MCF 10A (cell line): Measurements from ENCODE around the gene CCL16. TPM values are rescaled to one million over a fixed set of nuclear protein-coding genes. Genes with fewer than 3 reads are reported as not detected.

ENCODE experiments used
- BruUV-seq: library from RNA; stranded (reverse); fragments of 400-500 nt; replicated peaks from 2 replicates; lab custom pipeline; 2021; lab: Mats Ljungman, UMichigan
- CTCF ChIA-PET: fragments of 300-600 bp; sonication (Branson Sonifier 250); formaldehyde crosslinking; extraction: SDS; loops from one replicate; lab custom pipeline; 2021; ENCODE audit warnings: antibody characterized with exemption, inconsistent platforms; lab: Yijun Ruan, JAX
- POLR2A ChIA-PET: fragments of 300-600, 350-650 bp; sonication (Branson Sonifier 250); formaldehyde crosslinking; extraction: SDS; loops from one replicate; lab custom pipeline; 2020; ENCODE audit warnings: antibody characterized with exemption, inconsistent platforms; lab: Yijun Ruan, JAX
- DNase-seq: peaks from one replicate; pipeline ENCODE4 v3.0.0-alpha.2; 2018; ENCODE audit not compliant: unreplicated experiment
- H3K27ac Mint-ChIP-seq: one replicate; pipeline ENCODE4 v1.8.0; 2022; ENCODE audit warnings: mild to moderate bottlenecking, low read depth, mixed read lengths; ENCODE audit not compliant: unreplicated experiment
- H3K27me3 Mint-ChIP-seq: one replicate; pipeline ENCODE4 v1.8.0; 2022; ENCODE audit warnings: mixed read lengths; ENCODE audit not compliant: insufficient read depth, unreplicated experiment
- H3K36me3 Mint-ChIP-seq: one replicate; pipeline ENCODE4 v1.8.0; 2022; ENCODE audit warnings: mild to moderate bottlenecking, moderate library complexity, mixed read lengths; ENCODE audit not compliant: insufficient read depth, unreplicated experiment
- H3K4me1 Mint-ChIP-seq: one replicate; pipeline ENCODE4 v1.8.0; 2022; ENCODE audit warnings: mixed read lengths; ENCODE audit not compliant: insufficient read depth, unreplicated experiment
- H3K4me3 Mint-ChIP-seq: one replicate; pipeline ENCODE4 v1.8.0; 2022; ENCODE audit warnings: mild to moderate bottlenecking, moderate library complexity, mixed read lengths; ENCODE audit not compliant: unreplicated experiment
- H3K9me3 Mint-ChIP-seq: one replicate; pipeline ENCODE4 v1.8.0; 2022; ENCODE audit warnings: mixed read lengths; ENCODE audit not compliant: unreplicated experiment
- CTCF ChIP-seq: fragments of 200-600 bp; IDR thresholded peaks from one replicate; pipeline ENCODE4 v1.8.0; 2022; ENCODE audit warnings: antibody characterized with exemption, mild to moderate bottlenecking; ENCODE audit not compliant: unreplicated experiment
- intact Hi-C: fragments of 100-400 bp; cut with micrococcal nuclease; formaldehyde crosslinking; loops from 2 replicates; pipeline ENCODE4 v1.14.1; 2022
- total RNA-seq: library from RNA; stranded (reverse); gene quantifications from 2 replicates; pipeline ENCODE4 v1.2.3, GENCODE V29; 2022

The CCL16 gene
- total RNA-seq, 1 experiment from 2014 or later, result not detected

- no TSS peak for BruUV-seq
- Mint-ChIP-seq H3K27ac (no peak overlapping the region), H3K36me3 (no peaks in the 10 kb centered on the region), H3K4me1 (no peaks in the 10 kb centered on the region), H3K4me3 (no peak overlapping the region), H3K9me3 (no peaks in the 10 kb centered on the region), H3K27me3 (no peaks in the 10 kb centered on the region)
- intact Hi-C loops, result no loop called here
- DNase-seq, result no peak
- TF ChIP-seq CTCF, result no peak
- ChIA-PET CTCF (interaction anchor here (0.6 to 2.1 kb wide), 3 partner anchors 12 to 222 kb away, joined by 3 to 6 read pairs (median 3); no protein-coding TSS in a partner anchor), POLR2A (no interaction called here)
These were observed 53.6 kb downstream of the CCL16 start for GRCh38 chr17:35927714-35928113.

Other genes starting within 250 kb of the CCL16 start
- 0.09 and 0.10 TPM in 2 replicates for gene RASL10B, start 249.9 kb downstream of the CCL16 start, total RNA-seq
- 0.23 and 0.39 TPM in 2 replicates for gene GAS2L2, start 228.3 kb downstream of the CCL16 start, total RNA-seq
- gene C17orf50, start 220.6 kb downstream of the CCL16 start, total RNA-seq, result not detected in 2 replicates
- 22.3 and 27.4 TPM in 2 replicates for gene MMP28, start 185.9 kb downstream of the CCL16 start, total RNA-seq
- 284 and 337 TPM in 2 replicates for gene TAF15, start 172.0 kb downstream of the CCL16 start, total RNA-seq
- not detected in 2 replicates for gene HEATR9, start 112.6 kb downstream of the CCL16 start, total RNA-seq
- not detected in 2 replicates for gene CCL5, start 101.1 kb downstream of the CCL16 start, total RNA-seq
- 0.44 and 2.6 TPM in 2 replicates for gene RDM1, start 50.7 kb downstream of the CCL16 start, total RNA-seq
- gene LYZL6, start 37.8 kb downstream of the CCL16 start, total RNA-seq, result not detected in 2 replicates
- not detected in 2 replicates for gene CCL14, start 5.2 kb upstream of the CCL16 start, total RNA-seq
- gene CCL15, start 20.1 kb upstream of the CCL16 start, total RNA-seq, result not detected in 2 replicates
- not detected in 2 replicates for gene CCL23, start 36.5 kb upstream of the CCL16 start, total RNA-seq
- not detected in 2 replicates for gene CCL18, start 82.8 kb upstream of the CCL16 start, total RNA-seq
- not detected in 2 replicates for gene CCL3, start 108.6 kb upstream of the CCL16 start, total RNA-seq
- gene CCL4, start 122.3 kb upstream of the CCL16 start, total RNA-seq, result not detected in 2 replicates
- gene TBC1D3B, start 195.1 kb upstream of the CCL16 start, total RNA-seq, result 12.5 and 14.9 TPM in 2 replicates
- not detected in 2 replicates for gene CCL3L1, start 215.3 kb upstream of the CCL16 start, total RNA-seq
- gene CCL4L2, start 229.6 kb upstream of the CCL16 start, total RNA-seq, result not detected in 2 replicates